ENCODE data around the gene SHANK2.

The SHANK2 gene

GRCh38 chr11:71252269-71252769, at the start of gene SHANK2:
Gene SHANK2 (minus strand): TSS chr11:71252577. CDS start chr11:71147326, 105,251 bp downstream.
- DNase-seq: no peak

- no peak for DNase-seq
Measured at GRCh38 chr11:71301858-71302533, 49.6 kb upstream of the SHANK2 start.

GRCh38 chr11:71301046-71301857, 48.9 kb upstream of the SHANK2 start:
- DNase-seq: no peak

GRCh38 chr11:71300187-71300586, 47.8 kb upstream of the SHANK2 start:
- DNase-seq: no peak

GRCh38 chr11:71298761-71299181, 46.4 kb upstream of the SHANK2 start:
- DNase-seq: no peak

- no peak for DNase-seq
Measured at GRCh38 chr11:71298016-71298550, 45.7 kb upstream of the SHANK2 start.

GRCh38 chr11:71294846-71295600, 42.6 kb upstream of the SHANK2 start:
- no peak for DNase-seq

- DNase-seq: no peak
Measured at GRCh38 chr11:71293961-71294782, 41.8 kb upstream of the SHANK2 start.

- DNase-seq: no peak
Measured at GRCh38 chr11:71286701-71287643, 34.6 kb upstream of the SHANK2 start.

GRCh38 chr11:71285111-71285510, 32.7 kb upstream of the SHANK2 start:
- DNase-seq: no peak

- DNase-seq: no peak
Measured at GRCh38 chr11:71284525-71285092, 32.2 kb upstream of the SHANK2 start.

- no peak for DNase-seq
Measured at GRCh38 chr11:71283971-71284441, 31.6 kb upstream of the SHANK2 start.

GRCh38 chr11:71282581-71283351, 30.4 kb upstream of the SHANK2 start:
- DNase-seq: no peak

GRCh38 chr11:71281831-71282230, 29.5 kb upstream of the SHANK2 start:
- no peak for DNase-seq

- DNase-seq: no peak
Measured at GRCh38 chr11:71281204-71281603, 28.8 kb upstream of the SHANK2 start.

- no peak for DNase-seq
Measured at GRCh38 chr11:71279916-71280645, 27.7 kb upstream of the SHANK2 start.

- no peak for DNase-seq
Measured at GRCh38 chr11:71272161-71272560, 19.8 kb upstream of the SHANK2 start.

- no peak for DNase-seq
Measured at GRCh38 chr11:71269603-71270511, 17.5 kb upstream of the SHANK2 start.
